GM19043 (cell line): ENCODE data around the gene CST7.

ENCODE experiments used
- ATAC-seq: cut with Tn5 transposase; IDR thresholded peaks from one replicate; pipeline ENCODE4 v1.9.1; 2021; ENCODE audit warnings: low read depth; ENCODE audit not compliant: unreplicated experiment

Gene CST7

DNA sequence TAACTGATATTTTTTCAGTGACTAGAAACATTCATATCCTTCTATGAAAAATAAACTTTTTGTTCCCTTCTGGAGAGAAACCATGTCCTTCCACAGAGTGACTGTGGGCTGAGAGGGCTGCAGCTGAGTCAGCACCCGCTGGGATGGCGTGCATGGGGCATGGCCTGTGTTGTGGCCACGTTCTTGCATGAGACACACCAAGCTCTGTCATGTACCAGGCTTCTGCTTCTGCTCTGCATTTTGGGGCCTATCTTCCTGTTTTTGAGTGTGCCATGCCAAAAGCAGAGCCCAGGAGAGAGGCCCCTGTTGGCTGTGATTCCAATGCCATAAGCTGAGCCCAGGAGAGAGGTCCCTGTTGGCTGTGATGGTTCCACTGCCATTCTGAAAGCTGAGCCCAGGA, 32.7 kb downstream of the CST7 start:
- ATAC-seq: no peak

- no peak for ATAC-seq
Measured at GRCh38 chr20:24983896-24984295, 34.8 kb downstream of the CST7 start.

GRCh38 chr20:24984961-24985640, 36.0 kb downstream of the CST7 start:
- no peak for ATAC-seq

GRCh38 chr20:24985802-24986201, 36.7 kb downstream of the CST7 start:
- ATAC-seq: no peak

- ATAC-seq: no peak
Measured at GRCh38 chr20:24986436-24987015, 37.5 kb downstream of the CST7 start.

DNA sequence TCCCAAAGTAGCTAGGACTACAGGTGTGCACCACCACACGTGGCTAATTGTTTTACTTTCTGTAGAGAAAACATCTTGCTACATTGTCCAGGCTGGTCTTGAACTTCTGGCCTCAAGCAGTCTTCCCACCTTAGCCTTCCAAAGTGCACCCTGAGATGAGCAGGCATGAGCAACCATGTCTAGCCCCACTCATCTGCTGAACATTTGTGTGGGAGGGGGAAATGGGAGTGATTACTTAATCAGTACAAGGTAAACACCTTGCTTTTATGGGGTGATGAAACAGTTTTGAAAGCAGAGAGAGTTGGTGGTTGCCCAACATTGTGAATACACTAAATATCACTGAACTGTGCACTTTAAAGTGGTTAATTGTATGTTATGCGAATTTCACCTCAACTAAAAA, 38.2 kb downstream of the CST7 start:
- ATAC-seq: no peak

DNA sequence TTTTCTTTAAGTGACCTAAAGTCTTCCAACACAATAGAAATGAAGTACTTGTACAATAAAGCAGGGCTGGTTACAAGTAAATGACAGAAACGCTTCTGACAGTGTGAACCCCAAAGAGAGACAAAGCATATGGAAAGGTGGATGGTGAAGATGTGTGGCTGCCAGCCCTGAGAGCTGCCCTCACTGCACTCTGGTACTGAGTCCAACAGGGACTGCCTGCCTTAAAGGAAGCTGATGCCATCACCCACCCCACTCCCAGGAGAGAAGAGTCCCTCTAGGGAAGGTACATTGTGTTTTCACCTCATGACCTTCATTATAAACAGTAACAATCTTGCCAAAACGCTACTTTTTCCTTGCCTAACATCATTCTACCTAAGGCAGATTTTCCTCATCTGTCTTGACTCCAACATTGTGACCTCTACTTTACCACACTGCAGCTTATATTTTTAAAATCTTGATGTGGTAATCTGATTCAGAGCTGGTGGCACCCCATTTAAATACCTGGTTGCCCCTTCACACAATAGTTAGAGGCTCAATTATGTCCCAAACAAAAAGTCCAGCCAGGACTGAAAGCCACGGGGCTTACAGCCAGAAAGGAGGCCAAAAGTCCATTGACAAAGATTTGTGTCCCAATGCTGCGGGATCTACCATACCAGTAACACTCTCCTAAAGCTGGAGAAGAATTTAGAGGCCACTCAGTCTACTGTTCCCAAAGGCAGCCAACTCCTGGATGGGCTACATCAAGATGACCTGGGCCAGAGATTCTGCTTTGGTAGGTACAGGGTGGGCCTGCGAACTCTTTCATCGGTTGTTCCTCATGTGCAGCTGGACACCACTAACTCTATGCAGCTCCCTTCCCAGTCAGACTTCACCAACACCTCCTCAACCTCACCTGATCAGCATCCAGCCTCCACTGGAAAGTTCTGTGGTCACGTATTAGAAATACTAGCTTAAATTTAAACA, 39.1 kb downstream of the CST7 start:
- no peak for ATAC-seq

GRCh38 chr20:24989162-24989561, 40.1 kb downstream of the CST7 start:
- ATAC-seq: no peak

DNA sequence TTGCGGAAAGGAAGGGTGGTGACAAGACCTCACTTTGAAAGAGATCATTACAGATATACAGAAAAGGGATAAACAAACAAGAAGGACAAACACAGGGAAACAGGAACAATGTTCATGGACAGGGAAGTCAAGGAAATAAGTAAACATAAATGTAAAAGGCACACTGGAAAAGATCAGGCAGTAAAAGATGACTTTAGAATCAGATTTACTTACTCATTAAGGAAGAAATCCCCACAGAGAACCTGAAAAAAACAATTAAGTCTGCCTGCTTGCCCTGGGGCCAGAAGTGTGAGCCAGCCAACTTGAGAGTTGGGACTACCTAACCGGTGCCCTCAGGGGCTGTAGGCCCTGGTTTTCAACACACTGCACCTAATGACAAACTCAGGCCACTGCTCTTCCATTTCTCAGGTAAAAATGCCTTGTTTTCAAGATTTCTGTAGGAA, 41.8 kb downstream of the CST7 start:
- no peak for ATAC-seq

- peak; percentile 25 for ATAC-seq
Measured at GRCh38 chr20:24991897-24992486, 42.9 kb downstream of the CST7 start.

DNA sequence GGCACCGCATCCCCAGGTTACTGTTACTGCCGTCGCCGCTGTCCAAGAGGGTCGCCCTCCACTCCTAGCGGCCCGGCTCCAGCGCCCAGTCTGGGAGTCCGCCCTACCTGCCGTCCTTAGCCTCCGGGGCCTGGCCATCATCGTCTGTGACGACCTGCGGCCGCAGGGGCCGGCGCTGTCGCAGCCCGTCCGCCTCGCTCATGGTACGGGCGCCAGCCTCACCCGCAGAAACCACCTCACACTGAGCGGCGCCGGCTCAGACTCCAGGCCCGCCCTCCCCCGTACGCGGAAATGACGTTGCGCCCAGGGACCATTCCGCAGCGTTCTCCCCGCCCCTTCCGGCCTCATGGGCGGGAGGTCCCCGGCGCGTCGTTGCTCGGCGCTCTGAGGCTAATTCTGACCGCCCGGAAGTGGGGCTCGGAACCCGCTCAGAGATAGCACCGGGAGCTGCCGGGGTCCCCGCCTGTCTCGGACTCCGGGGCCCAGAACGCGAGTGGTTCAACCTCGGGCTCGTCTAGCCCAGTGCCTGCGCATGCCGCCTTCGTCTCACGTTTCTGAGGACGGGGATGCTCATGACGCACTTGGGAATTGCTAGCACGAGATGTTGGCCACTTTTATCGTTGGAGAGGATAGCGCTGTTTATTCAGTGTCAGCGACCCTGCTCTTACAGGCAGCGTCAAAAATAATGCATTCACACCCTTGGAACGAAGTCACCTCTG, 43.6 kb downstream of the CST7 start, which contains the start of gene APMAP:
APMAP (minus strand) TSS at position 265 of the 719 bp plus-strand sequence; CDS start at position 202, 63 bp downstream.
- peak; percentile 94 for ATAC-seq

DNA sequence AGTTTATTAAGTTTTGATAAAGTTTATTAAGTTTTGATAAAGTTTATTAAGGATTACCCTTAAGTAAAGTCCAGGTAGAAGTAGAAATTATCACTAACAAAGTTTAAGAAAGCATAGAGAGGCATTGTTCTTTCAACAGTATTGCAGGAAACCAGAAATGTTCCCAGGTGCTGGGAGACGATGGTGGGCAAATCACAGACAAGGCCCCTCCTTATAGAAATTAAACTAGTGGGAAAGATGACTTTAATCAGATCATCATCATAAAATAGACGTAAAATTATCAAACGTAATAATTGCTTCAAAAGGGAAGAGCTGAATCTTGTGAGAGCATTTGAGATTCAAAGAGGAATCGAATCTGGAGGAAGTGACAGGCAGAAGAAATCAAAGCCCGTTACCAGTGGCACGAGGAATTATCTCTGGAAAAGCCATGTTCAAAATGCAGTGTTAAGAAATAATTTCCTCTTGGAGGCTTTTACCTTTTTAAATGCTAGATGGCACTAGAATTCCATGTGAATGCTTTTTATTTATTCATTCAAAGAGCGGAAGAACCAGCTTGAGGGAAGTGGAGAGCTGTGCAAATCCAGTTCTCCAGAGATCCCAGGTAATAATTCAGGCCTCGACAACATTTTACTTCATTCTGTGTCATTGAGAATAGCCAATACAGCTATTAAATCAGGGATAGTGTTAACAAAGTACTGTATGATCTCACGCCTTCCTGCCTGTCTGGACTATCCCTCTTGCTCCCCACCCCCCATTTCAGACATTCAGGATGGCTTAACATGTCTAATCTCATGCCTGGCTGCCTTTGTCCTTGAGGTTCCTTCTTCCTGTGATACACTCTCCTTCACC, 44.5 kb downstream of the CST7 start:
- ATAC-seq: no peak

- no peak for ATAC-seq
Measured at GRCh38 chr20:24994186-24994465, 45.1 kb downstream of the CST7 start.

DNA sequence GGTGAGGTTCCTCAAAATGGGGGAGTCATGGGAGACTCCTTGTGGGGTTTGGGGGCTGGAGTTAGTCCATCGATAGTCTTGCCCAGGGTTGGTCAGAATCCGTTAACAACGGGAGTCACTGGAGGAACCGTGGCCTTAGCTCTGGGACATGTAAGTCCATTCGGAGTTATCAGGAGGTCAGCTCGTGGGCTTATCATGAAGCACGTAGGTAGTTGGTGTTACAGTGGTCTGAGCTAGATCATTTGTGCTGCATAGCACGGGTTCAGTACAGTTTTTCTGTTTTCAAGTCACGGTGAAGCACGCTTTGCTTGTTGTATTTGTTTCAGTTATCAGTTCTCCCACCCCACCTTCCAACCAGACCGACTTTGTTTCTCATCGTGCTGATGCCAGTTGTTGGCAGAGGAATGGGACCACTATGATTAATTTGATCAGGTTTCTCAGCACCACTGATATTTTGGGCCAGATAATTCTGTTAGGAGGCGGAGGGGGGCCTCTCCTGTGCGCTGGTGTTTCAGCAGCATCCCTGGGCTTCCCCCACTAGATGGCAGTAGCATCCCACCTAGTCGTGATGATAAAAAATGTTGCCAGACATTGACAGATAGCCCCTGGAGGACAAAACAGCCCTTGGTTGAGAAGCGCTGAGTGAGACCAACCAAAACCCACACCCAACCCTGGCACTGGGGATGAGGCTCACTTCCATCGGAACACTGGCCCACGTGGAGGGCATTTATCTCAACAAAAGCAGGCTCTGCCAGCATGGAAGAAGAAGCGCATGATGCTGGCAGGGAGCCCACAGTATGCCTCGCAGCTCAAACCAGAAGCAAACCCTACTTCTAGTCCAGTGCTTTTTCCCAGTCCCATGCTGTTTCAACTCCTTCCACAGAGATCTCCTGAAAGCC, 45.6 kb downstream of the CST7 start:
- no peak for ATAC-seq

GRCh38 chr20:24995741-24996448, 46.8 kb downstream of the CST7 start:
- ATAC-seq: no peak

GRCh38 chr20:24996449-24997377, 47.6 kb downstream of the CST7 start:
- ATAC-seq: no peak

DNA sequence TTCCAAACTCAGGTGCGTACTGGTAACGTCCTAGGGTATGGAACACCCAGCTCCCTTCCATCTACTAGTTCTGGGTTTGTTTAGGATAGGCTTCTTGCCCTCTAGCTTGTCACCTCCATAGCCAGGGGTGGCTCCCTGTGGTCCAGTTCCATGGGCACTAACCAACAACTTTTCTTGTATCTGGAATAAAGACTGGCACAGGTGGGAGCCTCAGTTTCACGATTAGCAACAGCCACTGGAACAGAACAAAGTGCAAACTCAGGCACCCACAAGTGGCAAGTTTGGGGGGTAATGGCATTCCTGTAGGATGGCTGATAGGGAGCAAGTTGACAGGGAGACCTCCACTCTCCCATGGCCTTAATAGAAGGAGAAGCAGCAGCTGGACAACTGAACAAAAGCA, 49.1 kb downstream of the CST7 start:
- ATAC-seq: no peak
